Stimulated activated CD4-positive, alpha-beta T cell treated with anti-CD3 and anti-CD28 coated beads, Interleukin-1b, Interleukin-23, amount 100 ng/mL, for 1 hour (primary cell): ENCODE results near the gene CDH3.

Source experiments
- DNase-seq, 2 donors: peaks; one replicate each; pipeline ENCODE4 v3.0.0-alpha.2; 2020; ENCODE audit warnings: low read depth in 2 of 2

The CDH3 gene

DNA sequence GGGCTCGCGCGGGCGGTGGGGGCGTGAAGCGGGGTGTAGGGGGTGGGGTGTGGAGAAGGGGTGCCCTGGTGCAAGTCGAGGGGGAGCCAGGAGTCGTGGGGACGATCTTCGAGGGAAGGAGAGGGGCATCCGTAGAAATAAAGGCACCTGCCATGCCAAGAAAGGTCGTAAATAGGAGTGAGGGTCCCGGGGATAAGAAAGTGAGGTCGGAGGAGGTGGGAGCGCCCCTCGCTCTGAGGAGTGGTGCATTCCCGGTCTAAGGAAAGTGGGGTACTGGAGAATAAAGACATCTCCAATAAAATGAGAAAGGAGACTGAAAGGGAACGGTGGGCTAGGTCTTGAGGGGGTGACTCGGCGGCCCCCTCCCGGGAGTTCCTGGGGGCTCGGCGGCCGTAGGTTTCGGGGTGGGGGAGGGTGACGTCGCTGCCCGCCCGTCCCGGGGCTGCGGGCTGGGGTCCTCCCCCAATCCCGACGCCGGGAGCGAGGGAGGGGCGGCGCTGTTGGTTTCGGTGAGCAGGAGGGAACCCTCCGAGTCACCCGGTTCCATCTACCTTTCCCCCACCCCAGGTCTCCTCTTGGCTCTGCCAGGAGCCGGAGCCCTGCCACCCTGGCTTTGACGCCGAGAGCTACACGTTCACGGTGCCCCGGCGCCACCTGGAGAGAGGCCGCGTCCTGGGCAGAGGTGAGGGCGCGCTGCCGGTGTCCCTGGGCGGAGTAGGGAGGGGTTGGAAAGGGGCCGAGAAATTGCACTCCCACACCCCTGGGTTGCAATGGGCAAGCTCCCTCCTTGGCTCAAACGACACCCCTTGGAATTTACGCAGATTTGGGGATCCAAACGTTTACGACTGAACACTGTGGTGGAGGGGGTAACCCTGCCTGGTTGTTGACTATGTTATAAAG is 92.9 kb downstream of the CDH3 start:
- DNase-seq, result no peak

DNA sequence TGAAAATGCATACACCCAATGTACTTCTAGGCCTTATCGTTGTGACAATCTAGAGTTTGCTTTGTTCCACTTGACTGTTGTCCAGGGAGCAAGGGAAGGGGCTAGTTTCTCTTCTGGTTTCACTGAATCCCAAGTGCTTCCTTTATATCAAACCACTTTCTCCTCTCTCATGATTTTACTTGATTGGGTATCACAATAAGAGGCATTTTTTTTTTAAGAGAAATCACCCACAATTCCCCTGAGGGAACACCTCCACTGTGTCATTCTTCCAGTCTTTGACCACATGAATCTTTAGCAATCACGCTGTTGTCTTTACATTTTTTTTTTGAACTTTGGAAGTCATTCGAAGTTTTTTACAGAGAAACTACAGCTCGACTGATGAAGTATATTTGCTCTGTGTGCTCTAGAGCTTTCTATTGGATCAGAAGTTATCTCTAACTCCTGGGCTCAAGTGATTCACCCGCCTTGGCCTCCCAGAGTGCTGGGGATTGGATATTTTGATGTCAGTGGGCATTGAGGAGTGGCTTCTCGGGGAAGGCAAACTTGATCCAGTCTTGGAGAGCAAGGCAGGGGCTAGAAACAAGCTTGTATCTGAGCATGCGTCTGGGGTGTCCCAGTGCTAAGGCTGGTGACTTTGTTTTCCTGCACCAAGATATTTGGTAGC is 95.0 kb downstream of the CDH3 start:
- DNase-seq, result no peak

DNA sequence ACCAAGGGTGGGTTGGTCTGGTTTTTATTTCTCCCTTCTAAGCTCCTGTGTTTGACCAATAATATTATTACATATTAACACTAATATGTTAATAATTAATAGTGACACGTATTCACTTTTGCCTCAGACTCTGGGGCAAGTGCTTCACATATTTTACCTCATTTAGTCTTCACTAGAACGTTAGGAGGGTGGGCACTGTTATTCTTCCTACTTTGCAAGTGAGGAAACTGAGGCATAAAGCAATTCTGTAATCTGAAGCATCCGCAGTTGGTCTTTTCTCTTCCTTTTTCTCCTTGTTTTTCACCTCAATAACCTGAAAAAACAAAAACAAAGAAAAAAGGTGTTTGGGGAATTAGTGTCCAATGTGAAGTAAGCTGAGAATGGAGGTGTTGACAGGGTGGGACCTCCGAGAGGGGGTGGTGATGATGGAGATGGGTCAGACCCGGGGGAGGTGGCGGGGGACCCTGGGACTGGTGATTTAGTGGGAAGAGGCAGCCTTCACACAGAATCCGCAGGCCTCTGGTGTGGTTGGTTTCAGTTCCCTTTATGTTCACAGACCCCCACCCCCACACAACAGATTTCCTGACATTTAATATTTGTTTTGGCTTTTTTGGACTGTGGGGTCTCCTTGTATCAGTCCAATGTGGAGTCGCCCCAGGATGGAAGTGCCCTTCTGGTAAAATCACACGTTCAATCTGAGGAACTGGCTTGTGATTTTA is 95.7 kb downstream of the CDH3 start:
- no peak for DNase-seq

GRCh38 chr16:68743664-68744063 is 98.6 kb downstream of the CDH3 start:
- DNase-seq, result no peak

GRCh38 chr16:68744744-68745280 is 99.7 kb downstream of the CDH3 start:
- DNase-seq, result no peak

GRCh38 chr16:68746951-68747350 is 101.8 kb downstream of the CDH3 start:
- no peak for DNase-seq

DNA sequence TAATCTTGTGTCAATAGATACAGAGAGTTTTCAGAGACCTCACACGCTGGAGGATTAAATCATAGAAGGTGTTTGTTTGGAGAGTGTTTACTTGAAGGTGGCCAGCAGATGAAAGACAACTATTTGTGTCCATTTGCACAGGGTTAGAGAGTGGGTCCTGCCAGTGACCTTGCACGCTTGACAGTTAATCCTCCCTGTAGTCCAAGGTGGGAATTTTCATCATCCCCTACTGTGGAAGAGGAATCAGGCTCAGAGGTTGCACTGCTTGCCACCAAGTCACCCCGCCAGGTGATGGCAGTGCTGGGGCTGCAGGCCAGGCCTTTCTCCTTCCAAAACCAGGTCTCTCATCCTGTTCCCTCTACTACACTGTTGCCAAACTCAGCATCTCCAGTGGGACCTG is 104.3 kb downstream of the CDH3 start:
- DNase-seq, result no peak
